ENCODE results near the gene TRPM2. TPM values are rescaled to one million over a fixed set of nuclear protein-coding genes. Genes with fewer than 3 reads are reported as not detected.
A peak's percentile ranks its signal among the peaks of the same experiment; 100 is the strongest.

Gene TRPM2
- total RNA-seq, 1 donor from 2014 or later: under 0.01 TPM

- no peaks in the 10 kb centered on the region for H3K27me3 ChIP-seq (ENCODE audit: control insufficient read depth, insufficient read depth, low read length)
- H3K36me3 ChIP-seq (ENCODE audit: control insufficient read depth, insufficient read depth, low read length): no peaks in the 10 kb centered on the region
- TF ChIP-seq CTCF (IDR thresholded peaks at IDR 0.05; ENCODE audit: insufficient read depth, low read length, severe bottlenecking): no peak
- DNase-seq (ENCODE audit: low read depth): no peak
- H3K4me3 ChIP-seq (ENCODE audit: low read depth, low read length): no peak overlapping the region
- FAIRE-seq: peak; percentile 32
Measured at GRCh38 chr21:44440241-44441040, 87.0 kb downstream of the TRPM2 start.

DNA sequence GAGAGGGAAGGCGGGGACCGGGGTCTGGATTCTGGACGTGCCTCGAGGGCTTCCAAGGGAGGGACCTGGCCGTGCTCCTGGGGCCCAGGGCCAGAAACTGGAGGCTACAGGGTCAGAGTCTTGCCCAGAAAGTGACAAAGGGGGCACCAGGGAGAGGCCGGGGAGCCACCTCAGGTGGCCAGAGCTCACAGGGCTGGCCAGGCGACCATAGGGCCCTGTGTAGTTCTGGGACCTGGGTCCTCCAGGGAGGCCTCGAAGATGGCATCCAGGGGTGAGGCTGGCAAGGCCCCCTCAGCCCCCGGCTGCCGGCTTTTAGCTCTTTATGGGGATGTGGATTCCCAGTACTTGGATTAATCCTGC lies 87.6 kb downstream of the TRPM2 start:
- H3K27me3 ChIP-seq (ENCODE audit: control insufficient read depth, insufficient read depth, low read length): no peaks in the 10 kb centered on the region

DNA sequence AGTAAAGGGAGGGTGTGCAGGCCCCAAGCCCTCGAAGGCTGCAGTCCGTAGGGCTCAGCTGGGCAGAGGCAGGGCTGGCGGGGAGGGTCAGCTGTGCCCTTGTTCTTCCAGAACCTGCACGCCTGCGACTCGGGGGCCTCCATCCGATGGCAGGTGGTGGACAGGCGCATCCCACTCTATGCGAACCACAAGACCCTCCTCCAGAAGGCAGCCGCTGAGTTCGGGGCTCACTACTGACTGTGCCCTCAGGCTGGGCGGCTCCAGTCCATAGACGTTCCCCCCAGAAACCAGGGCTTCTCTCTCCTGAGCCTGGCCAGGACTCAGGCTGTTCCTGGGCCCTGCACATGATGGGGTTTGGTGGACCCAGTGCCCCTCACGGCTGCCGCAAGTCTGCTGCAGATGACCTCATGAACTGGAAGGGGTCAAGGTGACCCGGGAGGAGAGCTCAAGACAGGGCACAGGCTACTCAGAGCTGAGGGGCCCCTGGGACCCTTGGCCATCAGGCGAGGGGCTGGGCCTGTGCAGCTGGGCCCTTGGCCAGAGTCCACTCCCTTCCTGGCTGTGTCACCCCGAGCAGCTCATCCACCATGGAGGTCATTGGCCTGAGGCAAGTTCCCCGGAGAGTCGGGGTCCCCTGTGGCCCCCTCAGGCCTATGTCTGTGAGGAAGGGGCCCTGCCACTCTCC lies 88.3 kb downstream of the TRPM2 start:
- no peak for FAIRE-seq
- no peaks in the 10 kb centered on the region for H3K36me3 ChIP-seq (ENCODE audit: control insufficient read depth, insufficient read depth, low read length)
- H3K27me3 ChIP-seq (ENCODE audit: control insufficient read depth, insufficient read depth, low read length): no peaks in the 10 kb centered on the region
- no peak overlapping the region for H3K4me3 ChIP-seq (ENCODE audit: low read depth, low read length)
- DNase-seq (ENCODE audit: low read depth): no peak
- TF ChIP-seq CTCF (IDR thresholded peaks at IDR 0.05; ENCODE audit: insufficient read depth, low read length, severe bottlenecking): no peak

More for the DNA sequence above, 87.6 kb downstream of the TRPM2 start:
- no peak for DNase-seq (ENCODE audit: low read depth)
- H3K36me3 ChIP-seq (ENCODE audit: control insufficient read depth, insufficient read depth, low read length): no peaks in the 10 kb centered on the region
- FAIRE-seq: no peak
- TF ChIP-seq CTCF (IDR thresholded peaks at IDR 0.05; ENCODE audit: insufficient read depth, low read length, severe bottlenecking): no peak
- no peak overlapping the region for H3K4me3 ChIP-seq (ENCODE audit: low read depth, low read length)

GRCh38 chr21:44442266-44443125 lies 89.1 kb downstream of the TRPM2 start:
- Histone ChIP-seq H3K27me3 (ENCODE audit: control insufficient read depth, insufficient read depth, low read length) (no peaks in the 10 kb centered on the region), H3K36me3 (ENCODE audit: control insufficient read depth, insufficient read depth, low read length) (no peaks in the 10 kb centered on the region), H3K4me3 (ENCODE audit: low read depth, low read length) (no peak overlapping the region)
- TF ChIP-seq CTCF (IDR thresholded peaks at IDR 0.05; ENCODE audit: insufficient read depth, low read length, severe bottlenecking): no peak
- no peak for FAIRE-seq
- DNase-seq (ENCODE audit: low read depth): no peak

- H3K27me3 ChIP-seq (ENCODE audit: control insufficient read depth, insufficient read depth, low read length): no peaks in the 10 kb centered on the region
- FAIRE-seq (no peak), DNase-seq (ENCODE audit: low read depth) (no peak)
- no peaks in the 10 kb centered on the region for H3K36me3 ChIP-seq (ENCODE audit: control insufficient read depth, insufficient read depth, low read length)
- H3K4me3 ChIP-seq (ENCODE audit: low read depth, low read length): no peak overlapping the region
- TF ChIP-seq CTCF (IDR thresholded peaks at IDR 0.05; ENCODE audit: insufficient read depth, low read length, severe bottlenecking): no peak
Measured at GRCh38 chr21:44443291-44443890, 90.0 kb downstream of the TRPM2 start.

Measured in bronchial epithelial cell (primary cell).